HepG2 (cell line): ENCODE data around the gene CABLES2. TPM values are rescaled to one million over a fixed set of nuclear protein-coding genes. Genes with fewer than 3 reads are reported as not detected.
A peak's percentile ranks its signal among the peaks of the same experiment; 100 is the strongest.

ENCODE experiments used
- CEBPG ChIP-seq: IDR thresholded peaks from 2 replicates; pipeline ENCODE4 v1.6.1; 2016
- EHMT2 ChIP-seq: fragments of 200-600 bp; sonication (generic); IDR thresholded peaks from 2 replicates; pipeline ENCODE4 v1.7.0; 2017; ENCODE audit warnings: antibody characterized with exemption, low read depth, low read length, borderline replicate concordance
- HIVEP1 ChIP-seq: sonication (generic); formaldehyde crosslinking; IDR thresholded peaks from 2 replicates; pipeline ENCODE4 v1.4.0; 2020; ENCODE audit warnings: mild to moderate bottlenecking, missing genetic modification reagents
- HNRNPL ChIP-seq: fragments of 200-400 bp; formaldehyde crosslinking; IDR thresholded peaks from 2 replicates; pipeline ENCODE4 v1.6.1; 2017; ENCODE audit warnings: mild to moderate bottlenecking, low read depth, low read length
- IKZF5 ChIP-seq: IDR thresholded peaks from 2 replicates; pipeline ENCODE4 v1.6.1; 2018; ENCODE audit warnings: missing genetic modification reagents, mild to moderate bottlenecking, missing compliant biosample characterization
- ISX ChIP-seq: sonication (generic); formaldehyde crosslinking; conservative IDR thresholded peaks from 2 replicates; pipeline ENCODE4 v1.5.0; 2020; ENCODE audit warnings: missing genetic modification reagents
- KDM4B ChIP-seq: sonication (generic); formaldehyde crosslinking; IDR thresholded peaks from 2 replicates; pipeline ENCODE4 v1.4.0; 2020; ENCODE audit warnings: missing genetic modification reagents
- NRL ChIP-seq: sonication (generic); formaldehyde crosslinking; IDR thresholded peaks from 2 replicates; pipeline ENCODE4 v1.5.0; 2020; ENCODE audit warnings: missing genetic modification reagents, mild to moderate bottlenecking, moderate library complexity, borderline replicate concordance
- ONECUT2 ChIP-seq: sonication (generic); formaldehyde crosslinking; IDR thresholded peaks from 2 replicates; pipeline ENCODE4 v1.4.0; 2020; ENCODE audit warnings: missing genetic modification reagents
- POLR2A ChIP-seq, 2 experiments: IDR thresholded peaks; 2 replicates each; pipeline ENCODE4 v1.6.1; 2011; ENCODE audit warnings: low read depth in 2 of 2, low read length in 2 of 2, mild to moderate bottlenecking in 1 of 2, moderate library complexity in 1 of 2; ENCODE audit not compliant: insufficient read depth in 1 of 2
- RAD51 ChIP-seq: fragments of 450-650 bp; IDR thresholded peaks from 2 replicates; pipeline ENCODE4 v1.6.1; 2016; ENCODE audit warnings: borderline replicate concordance
- ZNF776 ChIP-seq: sonication (generic); formaldehyde crosslinking; IDR thresholded peaks from 2 replicates; pipeline ENCODE4 v1.4.0; 2020; ENCODE audit warnings: mild to moderate bottlenecking, missing genetic modification reagents
- polyA plus RNA-seq, 8 experiments: library from polyadenylated mRNA; depleted of rRNA in 3 of 8; stranded (reverse) in 7 of 8; unstranded in 1 of 8; fragments of >200 nt; fragmentation: Illumina TruSeq in 4 of 8; extraction: Trizol in 4 of 8; gene quantifications; 2 replicates each; pipeline versions ENCODE4 v1.2.1 to v1.2.3, GENCODE V29; 2011 to 2016; ENCODE audit warnings: low read depth in 4 of 8, missing spikeins in 1 of 8, mixed read lengths in 1 of 8; ENCODE audit not compliant: insufficient read depth in 1 of 8
- total RNA-seq, 5 experiments: library from RNA; depleted of rRNA; stranded (reverse); fragments of >200 nt; fragmentation: Illumina TruSeq; extraction: Trizol; gene quantifications; 2 replicates each; pipeline ENCODE4 v1.2.3, GENCODE V29; 2016; ENCODE audit warnings: low read depth in 1 of 5
- TF ChIP-seq, protein P1 (sequence below): sonication (generic); formaldehyde crosslinking; IDR thresholded peaks from 2 replicates; pipeline ENCODE4 v1.5.0; 2020; ENCODE audit warnings: mild to moderate bottlenecking, missing genetic modification reagents, borderline replicate concordance
- TF ChIP-seq, protein P2 (sequence below): sonication (generic); formaldehyde crosslinking; conservative IDR thresholded peaks from 2 replicates; pipeline ENCODE4 v1.8.1; 2023; ENCODE audit warnings: missing genetic modification reagents

Gene CABLES2
- total and polyA plus RNA-seq, 2 of the 13 experiments (the other 11 are each of a cell fraction or from before 2014, with no cell fraction given), result 5.2 to 9.7 TPM

GRCh38 chr20:62409086-62409853, 2.2 kb upstream of the CABLES2 start (continued):
- TF ChIP-seq KDM4B (no peak), EHMT2 (no peak), NRL (CRISPR knock-in tag) (0 out of 2 replicates have a peak, but pooled peaks have one; percentile 39), HNRNPL (0 out of 2 replicates have a peak, but pooled peaks have one; percentile 20), ISX (CRISPR knock-in tag) (no peak), RAD51 (no peak), IKZF5 (CRISPR knock-in tag) (no peak), HIVEP1 (CRISPR knock-in tag) (0 out of 2 replicates have a peak, but pooled peaks have one; percentile 9), POLR2A (IDR thresholded peaks at IDR 0.05; ENCODE audit: insufficient read depth in 1 of 2, low read depth in 2 of 2, low read length in 2 of 2) (no peak), ONECUT2 (CRISPR knock-in tag) (no peak), ZNF776 (CRISPR knock-in tag) (0 out of 2 replicates have a peak, but pooled peaks have one; percentile 20), CEBPG (no peak)
- TF ChIP-seq, protein P1, sequence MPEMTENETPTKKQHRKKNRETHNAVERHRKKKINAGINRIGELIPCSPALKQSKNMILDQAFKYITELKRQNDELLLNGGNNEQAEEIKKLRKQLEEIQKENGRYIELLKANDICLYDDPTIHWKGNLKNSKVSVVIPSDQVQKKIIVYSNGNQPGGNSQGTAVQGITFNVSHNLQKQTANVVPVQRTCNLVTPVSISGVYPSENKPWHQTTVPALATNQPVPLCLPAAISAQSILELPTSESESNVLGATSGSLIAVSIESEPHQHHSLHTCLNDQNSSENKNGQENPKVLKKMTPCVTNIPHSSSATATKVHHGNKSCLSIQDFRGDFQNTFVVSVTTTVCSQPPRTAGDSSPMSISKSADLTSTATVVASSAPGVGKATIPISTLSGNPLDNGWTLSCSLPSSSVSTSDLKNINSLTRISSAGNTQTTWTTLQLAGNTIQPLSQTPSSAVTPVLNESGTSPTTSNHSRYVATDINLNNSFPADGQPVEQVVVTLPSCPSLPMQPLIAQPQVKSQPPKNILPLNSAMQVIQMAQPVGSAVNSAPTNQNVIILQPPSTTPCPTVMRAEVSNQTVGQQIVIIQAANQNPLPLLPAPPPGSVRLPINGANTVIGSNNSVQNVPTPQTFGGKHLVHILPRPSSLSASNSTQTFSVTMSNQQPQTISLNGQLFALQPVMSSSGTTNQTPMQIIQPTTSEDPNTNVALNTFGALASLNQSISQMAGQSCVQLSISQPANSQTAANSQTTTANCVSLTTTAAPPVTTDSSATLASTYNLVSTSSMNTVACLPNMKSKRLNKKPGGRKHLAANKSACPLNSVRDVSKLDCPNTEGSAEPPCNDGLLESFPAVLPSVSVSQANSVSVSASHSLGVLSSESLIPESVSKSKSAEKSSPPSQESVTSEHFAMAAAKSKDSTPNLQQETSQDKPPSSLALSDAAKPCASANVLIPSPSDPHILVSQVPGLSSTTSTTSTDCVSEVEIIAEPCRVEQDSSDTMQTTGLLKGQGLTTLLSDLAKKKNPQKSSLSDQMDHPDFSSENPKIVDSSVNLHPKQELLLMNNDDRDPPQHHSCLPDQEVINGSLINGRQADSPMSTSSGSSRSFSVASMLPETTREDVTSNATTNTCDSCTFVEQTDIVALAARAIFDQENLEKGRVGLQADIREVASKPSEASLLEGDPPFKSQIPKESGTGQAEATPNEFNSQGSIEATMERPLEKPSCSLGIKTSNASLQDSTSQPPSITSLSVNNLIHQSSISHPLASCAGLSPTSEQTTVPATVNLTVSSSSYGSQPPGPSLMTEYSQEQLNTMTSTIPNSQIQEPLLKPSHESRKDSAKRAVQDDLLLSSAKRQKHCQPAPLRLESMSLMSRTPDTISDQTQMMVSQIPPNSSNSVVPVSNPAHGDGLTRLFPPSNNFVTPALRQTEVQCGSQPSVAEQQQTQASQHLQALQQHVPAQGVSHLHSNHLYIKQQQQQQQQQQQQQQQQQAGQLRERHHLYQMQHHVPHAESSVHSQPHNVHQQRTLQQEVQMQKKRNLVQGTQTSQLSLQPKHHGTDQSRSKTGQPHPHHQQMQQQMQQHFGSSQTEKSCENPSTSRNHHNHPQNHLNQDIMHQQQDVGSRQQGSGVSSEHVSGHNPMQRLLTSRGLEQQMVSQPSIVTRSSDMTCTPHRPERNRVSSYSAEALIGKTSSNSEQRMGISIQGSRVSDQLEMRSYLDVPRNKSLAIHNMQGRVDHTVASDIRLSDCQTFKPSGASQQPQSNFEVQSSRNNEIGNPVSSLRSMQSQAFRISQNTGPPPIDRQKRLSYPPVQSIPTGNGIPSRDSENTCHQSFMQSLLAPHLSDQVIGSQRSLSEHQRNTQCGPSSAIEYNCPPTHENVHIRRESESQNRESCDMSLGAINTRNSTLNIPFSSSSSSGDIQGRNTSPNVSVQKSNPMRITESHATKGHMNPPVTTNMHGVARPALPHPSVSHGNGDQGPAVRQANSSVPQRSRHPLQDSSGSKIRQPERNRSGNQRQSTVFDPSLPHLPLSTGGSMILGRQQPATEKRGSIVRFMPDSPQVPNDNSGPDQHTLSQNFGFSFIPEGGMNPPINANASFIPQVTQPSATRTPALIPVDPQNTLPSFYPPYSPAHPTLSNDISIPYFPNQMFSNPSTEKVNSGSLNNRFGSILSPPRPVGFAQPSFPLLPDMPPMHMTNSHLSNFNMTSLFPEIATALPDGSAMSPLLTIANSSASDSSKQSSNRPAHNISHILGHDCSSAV (CRISPR knock-in tag), result no peak
- TF ChIP-seq, protein P2, sequence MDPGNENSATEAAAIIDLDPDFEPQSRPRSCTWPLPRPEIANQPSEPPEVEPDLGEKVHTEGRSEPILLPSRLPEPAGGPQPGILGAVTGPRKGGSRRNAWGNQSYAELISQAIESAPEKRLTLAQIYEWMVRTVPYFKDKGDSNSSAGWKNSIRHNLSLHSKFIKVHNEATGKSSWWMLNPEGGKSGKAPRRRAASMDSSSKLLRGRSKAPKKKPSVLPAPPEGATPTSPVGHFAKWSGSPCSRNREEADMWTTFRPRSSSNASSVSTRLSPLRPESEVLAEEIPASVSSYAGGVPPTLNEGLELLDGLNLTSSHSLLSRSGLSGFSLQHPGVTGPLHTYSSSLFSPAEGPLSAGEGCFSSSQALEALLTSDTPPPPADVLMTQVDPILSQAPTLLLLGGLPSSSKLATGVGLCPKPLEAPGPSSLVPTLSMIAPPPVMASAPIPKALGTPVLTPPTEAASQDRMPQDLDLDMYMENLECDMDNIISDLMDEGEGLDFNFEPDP (CRISPR knock-in tag), result no peak
